Measurements from ENCODE around the gene ACTA2.

Gene ACTA2

DNA sequence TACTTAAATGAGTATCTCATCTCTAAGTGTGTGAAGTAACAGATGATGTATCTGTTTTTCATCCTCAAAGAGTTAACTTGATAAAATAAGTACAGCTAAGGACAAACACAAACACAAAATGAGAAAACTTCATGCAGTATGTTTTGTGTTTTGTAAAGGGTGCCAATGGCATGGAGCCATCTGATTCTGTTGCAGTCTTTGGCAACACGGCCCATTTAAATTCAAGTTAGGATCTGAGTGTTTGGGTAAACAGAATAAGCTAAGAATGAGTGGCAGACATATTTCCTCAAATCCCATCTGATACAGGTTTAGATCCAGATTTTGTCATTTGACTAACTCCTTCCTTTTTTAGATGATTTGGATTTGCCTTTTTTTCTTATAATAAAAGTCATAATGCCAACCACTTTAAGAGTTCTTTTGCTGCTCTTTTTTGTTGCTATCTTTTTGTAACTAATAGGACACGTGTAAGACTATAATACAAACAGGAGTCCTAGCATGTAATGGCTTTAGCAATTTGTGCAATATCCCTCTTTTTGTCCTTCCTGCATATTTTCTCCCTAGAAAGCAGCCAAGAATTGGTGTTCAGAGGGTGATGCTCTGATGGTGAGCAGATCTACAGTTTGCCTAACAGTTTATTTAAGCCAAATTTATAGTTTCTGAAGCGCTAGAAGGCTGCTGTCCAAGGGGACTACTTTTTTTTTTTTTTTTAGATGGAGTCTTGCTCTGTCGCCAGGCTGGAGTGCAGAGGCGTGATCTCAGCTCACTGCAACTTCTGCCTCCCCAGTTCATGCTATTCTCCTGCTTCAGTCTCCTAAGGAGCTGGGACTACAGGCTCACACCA is 18.9 kb upstream of the ACTA2 start (continued):
- no peak for TF ChIP-seq ZC3H10 (CRISPR knock-in tag; IDR thresholded peaks at IDR 0.05)
- TF ChIP-seq BACH2 (CRISPR knock-in tag; IDR thresholded peaks at IDR 0.05; ENCODE audit: borderline replicate concordance), result no peak

DNA sequence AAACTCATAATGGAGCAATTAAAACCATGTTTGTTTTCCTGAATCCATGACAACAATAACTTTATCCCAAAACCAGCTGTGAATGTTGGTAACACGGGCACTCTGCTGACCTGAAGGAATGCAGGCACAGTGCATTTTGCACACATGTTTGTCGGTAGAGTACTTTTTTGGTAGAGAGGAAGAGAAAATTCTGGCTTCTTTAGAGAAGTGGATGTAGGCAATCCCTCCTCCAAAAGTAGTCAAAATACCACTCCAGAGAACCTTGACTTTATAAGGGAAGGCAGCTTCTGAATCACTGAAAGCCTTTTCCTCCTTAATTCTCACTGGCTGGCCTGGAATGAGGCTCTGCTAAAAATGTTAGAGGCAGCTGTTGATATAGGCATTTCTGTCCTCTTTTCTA is 15.8 kb upstream of the ACTA2 start:
- TF ChIP-seq SNAI2 (CRISPR knock-in tag; IDR thresholded peaks at IDR 0.05), result no peak
- no peak for TF ChIP-seq CREB5 (CRISPR knock-in tag; IDR thresholded peaks at IDR 0.05; ENCODE audit: low read depth)
- no peak for TF ChIP-seq ISL1 (CRISPR knock-in tag; IDR thresholded peaks at IDR 0.05)
- no peak for TF ChIP-seq PPARA (CRISPR knock-in tag; IDR thresholded peaks at IDR 0.05; ENCODE audit: borderline replicate concordance)
- no peak for TF ChIP-seq ZNF8 (CRISPR knock-in tag; IDR thresholded peaks at IDR 0.05)
- TF ChIP-seq GLIS3 (CRISPR knock-in tag; IDR thresholded peaks at IDR 0.05), result no peak
- TF ChIP-seq PATZ1 (CRISPR knock-in tag; IDR thresholded peaks at IDR 0.05; ENCODE audit: borderline replicate concordance), result no peak
- no peak for TF ChIP-seq ZFP30 (CRISPR knock-in tag; IDR thresholded peaks at IDR 0.05)
- no peak for TF ChIP-seq RARB (CRISPR knock-in tag; IDR thresholded peaks at IDR 0.05)
- TF ChIP-seq, protein P1, sequence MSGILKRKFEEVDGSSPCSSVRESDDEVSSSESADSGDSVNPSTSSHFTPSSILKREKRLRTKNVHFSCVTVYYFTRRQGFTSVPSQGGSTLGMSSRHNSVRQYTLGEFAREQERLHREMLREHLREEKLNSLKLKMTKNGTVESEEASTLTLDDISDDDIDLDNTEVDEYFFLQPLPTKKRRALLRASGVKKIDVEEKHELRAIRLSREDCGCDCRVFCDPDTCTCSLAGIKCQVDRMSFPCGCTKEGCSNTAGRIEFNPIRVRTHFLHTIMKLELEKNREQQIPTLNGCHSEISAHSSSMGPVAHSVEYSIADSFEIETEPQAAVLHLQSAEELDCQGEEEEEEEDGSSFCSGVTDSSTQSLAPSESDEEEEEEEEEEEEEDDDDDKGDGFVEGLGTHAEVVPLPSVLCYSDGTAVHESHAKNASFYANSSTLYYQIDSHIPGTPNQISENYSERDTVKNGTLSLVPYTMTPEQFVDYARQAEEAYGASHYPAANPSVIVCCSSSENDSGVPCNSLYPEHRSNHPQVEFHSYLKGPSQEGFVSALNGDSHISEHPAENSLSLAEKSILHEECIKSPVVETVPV (CRISPR knock-in tag; IDR thresholded peaks at IDR 0.05), result no peak
- no peak for TF ChIP-seq ESRRG (CRISPR knock-in tag; IDR thresholded peaks at IDR 0.05)
- TF ChIP-seq CSDC2 (CRISPR knock-in tag; IDR thresholded peaks at IDR 0.05), result no peak
- TF ChIP-seq ZNF70 (CRISPR knock-in tag; IDR thresholded peaks at IDR 0.05), result no peak
- TF ChIP-seq TSHZ2 (CRISPR knock-in tag; IDR thresholded peaks at IDR 0.05), result no peak
- TF ChIP-seq, protein P2, sequence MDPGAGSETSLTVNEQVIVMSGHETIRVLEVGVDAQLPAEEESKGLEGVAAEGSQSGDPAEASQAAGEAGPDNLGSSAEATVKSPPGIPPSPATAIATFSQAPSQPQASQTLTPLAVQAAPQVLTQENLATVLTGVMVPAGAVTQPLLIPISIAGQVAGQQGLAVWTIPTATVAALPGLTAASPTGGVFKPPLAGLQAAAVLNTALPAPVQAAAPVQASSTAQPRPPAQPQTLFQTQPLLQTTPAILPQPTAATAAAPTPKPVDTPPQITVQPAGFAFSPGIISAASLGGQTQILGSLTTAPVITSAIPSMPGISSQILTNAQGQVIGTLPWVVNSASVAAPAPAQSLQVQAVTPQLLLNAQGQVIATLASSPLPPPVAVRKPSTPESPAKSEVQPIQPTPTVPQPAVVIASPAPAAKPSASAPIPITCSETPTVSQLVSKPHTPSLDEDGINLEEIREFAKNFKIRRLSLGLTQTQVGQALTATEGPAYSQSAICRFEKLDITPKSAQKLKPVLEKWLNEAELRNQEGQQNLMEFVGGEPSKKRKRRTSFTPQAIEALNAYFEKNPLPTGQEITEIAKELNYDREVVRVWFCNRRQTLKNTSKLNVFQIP (CRISPR knock-in tag; IDR thresholded peaks at IDR 0.05; ENCODE audit: borderline replicate concordance, low read depth), result no peak
- no peak for TF ChIP-seq ZFP3 (CRISPR knock-in tag; IDR thresholded peaks at IDR 0.05)
- no peak for TF ChIP-seq OSR1 (CRISPR knock-in tag; IDR thresholded peaks at IDR 0.05)
- no peak for TF ChIP-seq ZNF565 (CRISPR knock-in tag; conservative IDR thresholded peaks at IDR 0.05; ENCODE audit: low read depth)
- TF ChIP-seq TOX (CRISPR knock-in tag; IDR thresholded peaks at IDR 0.05; ENCODE audit: borderline replicate concordance), result no peak
- no peak for TF ChIP-seq BACH2 (CRISPR knock-in tag; IDR thresholded peaks at IDR 0.05; ENCODE audit: borderline replicate concordance)
- no peak; the same call in 2 of the 3 replicates for ATAC-seq

DNA sequence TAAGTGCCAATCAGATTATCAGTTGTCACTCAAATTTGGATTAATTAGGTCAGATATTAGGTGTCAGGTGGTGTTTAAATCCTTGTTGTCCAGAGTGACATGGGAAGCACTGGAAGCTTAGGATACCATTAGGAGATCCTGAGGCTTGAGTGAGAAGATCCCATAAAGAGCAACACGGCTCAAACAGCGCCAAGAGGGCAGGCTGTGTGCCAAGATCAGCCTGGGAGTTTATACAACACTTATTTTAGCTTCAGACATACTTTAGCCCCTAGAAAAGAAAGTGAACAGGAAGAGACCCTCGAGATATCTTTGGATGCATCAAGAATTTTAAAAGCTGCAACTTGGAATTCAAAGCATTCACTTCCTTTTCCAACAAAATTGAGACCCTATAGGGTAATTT is 14.2 kb upstream of the ACTA2 start:
- TF ChIP-seq ISL1 (CRISPR knock-in tag; IDR thresholded peaks at IDR 0.05), result 0 out of 2 replicates have a peak, but pooled peaks have one; percentile 14
- no peak for TF ChIP-seq ZNF565 (CRISPR knock-in tag; conservative IDR thresholded peaks at IDR 0.05; ENCODE audit: low read depth)

More for the DNA sequence above, 14.2 kb upstream of the ACTA2 start:
- ATAC-seq, result no peak

Measured in SK-N-SH treated with all-trans-retinoic acid at 6 μM for 48 hours (cell line).